HG02759 (cell line): ENCODE data around the gene SLC25A19.

Experiments
- ATAC-seq: cut with Tn5 transposase; IDR thresholded peaks from one replicate; pipeline ENCODE4 v1.9.1; 2021; ENCODE audit warnings: mild to moderate bottlenecking, moderate library complexity; ENCODE audit not compliant: unreplicated experiment

SLC25A19 gene

DNA sequence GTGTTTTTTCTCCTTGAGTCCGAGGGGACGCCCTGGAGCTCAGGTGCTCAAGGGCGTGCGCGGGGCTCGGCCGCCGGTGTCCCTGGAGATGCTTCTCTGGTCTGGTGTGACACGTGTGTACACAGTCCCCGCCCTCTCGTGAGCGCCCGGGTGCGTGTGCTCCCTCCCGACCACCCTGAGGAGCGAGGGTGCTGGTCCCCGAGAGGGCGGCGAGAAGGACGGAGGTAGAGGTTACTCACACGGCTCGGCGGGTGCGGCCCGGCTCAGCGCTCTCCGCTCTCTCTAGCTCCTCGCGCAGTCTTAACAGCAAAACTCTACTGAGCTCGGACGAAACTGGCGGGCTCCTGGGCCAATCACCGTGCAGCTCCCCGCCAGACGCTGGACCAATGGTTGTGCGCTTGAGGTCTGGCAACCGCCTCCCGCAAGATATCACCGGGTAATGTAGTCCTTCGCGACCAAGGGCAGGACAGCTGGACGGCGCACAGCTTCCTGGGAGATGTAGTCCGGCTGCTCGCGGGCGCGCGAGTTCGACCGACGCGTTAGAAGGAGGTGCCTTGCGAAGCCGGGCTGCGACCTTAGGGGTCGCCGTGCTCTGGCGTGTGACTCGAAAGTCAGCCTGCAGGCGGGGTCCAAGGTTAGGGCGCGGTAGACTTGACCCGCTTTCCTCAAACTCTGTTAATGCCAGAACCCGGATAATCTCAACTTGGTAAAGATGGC, at the start of gene SLC25A19:
SLC25A19 (minus strand) TSS at position 319 of the 717 bp plus-strand sequence. CDS start 2,669 bp downstream, outside the sequence.
- ATAC-seq = peak; percentile 91

DNA sequence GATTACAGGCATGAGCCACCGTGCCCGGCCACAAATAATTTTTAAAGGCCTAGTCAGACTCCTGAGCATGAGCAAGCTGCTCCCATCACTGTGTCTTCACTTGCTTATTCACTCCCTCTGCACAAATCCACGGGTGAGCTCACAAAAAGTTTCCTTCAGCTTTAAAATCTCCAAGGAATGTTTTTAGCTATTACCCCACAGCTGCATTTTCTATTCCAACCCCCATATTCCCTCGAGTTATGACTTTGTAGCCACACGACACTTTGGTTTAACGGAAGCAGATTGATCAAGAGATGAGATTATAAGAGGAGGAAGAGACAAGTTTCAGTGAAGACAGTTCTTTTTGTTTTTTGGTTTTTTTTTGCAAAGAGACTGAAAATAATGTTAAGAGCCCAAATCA, 49.1 kb upstream of the SLC25A19 start:
- ATAC-seq = no peak

DNA sequence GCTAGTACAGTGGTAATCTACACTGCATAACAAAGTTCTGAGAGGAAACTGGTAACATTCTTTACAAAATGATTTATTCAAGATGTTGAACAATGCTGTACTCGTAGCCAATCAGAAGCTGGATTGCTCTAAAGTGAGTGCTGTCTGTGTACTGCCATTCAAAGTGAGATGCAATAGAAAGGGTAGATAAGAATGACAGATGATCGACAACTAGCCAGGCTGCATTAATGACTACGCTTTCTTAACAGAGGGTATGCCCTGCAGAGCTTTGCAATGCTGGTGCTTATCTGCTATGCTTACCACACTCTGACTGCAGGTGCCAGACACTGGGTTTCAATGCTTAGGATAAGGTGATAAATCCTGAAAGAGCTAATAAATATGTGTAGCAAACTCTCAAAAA, 46.1 kb upstream of the SLC25A19 start:
- ATAC-seq = no peak

DNA sequence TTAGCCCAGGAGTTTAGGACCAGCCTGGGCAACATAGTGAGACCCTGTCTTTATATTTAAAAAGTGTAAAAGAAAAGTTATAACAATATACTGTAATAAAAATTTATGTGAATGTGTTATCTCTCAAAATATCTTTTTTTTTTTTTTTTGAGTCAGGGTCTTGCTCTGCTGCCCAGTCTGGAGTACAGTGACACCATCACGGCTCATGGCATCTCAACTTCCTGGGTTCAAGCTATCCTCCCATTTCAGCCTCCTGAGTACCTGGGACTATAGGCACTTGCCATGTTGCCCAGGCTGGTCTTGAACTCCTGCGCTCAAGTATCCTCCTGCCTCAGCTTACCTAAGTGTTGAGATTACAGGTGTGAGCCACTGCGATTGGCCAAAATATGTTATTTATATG, 45.5 kb upstream of the SLC25A19 start:
- ATAC-seq = no peak

DNA sequence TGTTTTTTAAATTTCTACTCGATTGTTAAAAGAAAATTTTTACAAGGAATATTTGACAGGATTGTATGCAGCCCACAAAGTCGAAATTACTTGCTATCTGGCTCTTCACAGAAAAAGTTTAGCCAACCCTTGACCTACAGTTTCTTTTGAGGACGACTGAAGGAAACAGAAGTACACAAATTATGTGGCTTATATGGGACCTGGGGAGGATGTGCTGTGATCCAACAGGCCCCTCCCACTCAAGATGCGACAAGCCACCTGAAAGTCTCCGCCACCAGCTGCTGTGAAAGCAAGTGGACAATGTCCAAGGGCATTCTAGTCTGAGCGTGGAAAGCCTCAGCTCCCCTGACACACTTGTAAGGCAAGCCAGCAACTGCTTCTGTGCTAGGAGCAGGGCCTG, 42.4 kb upstream of the SLC25A19 start:
- no peak for ATAC-seq

DNA sequence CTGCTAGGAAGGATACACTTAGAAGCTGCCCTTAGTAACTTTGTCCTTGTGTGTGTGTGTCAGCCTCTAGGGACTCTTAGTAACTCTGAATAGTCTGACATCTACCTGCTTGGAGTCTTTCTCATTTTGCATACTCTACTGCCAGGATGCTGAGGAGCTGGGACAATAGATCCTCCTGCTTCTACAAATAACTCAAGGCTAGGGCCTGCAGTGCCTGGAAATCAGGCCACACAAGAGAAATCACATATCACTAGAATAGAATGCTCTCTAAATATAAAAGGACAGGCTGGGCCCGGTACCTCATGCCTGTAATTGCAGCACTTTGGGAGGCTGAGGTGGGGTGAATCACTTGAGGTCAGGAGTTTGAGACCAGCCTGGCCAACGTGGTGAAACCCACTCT, 38.5 kb upstream of the SLC25A19 start:
- ATAC-seq = no peak

DNA sequence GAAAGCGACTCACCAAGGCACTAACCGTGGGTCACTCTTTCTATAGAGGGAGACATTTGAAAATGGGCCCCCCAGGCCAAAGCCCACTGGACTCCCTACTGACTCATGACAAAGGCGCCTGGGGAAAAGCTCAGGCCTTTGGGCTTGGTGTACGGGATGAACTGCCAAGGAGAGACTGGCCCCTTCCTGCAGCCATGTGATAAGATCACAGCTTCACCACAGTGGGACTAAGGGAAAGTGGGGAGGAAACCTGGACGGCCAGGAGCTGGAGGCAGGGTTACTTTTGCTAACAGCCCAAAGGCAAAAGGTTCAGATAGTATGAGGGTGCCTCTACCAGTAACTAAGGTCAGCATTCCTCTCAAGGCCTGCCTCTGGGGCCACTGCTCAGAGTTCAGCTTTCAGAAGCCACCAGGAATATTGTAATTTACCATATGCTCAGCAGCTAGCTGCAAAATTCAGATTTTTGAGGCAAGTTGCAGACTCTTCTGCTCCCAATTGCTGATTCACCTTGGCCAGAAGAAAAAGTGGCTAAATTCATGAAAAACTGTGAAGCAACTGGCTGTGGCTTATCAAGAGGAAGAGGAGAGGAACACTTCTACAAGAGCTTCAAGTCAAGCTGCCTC, 37.1 kb upstream of the SLC25A19 start:
- ATAC-seq = no peak

DNA sequence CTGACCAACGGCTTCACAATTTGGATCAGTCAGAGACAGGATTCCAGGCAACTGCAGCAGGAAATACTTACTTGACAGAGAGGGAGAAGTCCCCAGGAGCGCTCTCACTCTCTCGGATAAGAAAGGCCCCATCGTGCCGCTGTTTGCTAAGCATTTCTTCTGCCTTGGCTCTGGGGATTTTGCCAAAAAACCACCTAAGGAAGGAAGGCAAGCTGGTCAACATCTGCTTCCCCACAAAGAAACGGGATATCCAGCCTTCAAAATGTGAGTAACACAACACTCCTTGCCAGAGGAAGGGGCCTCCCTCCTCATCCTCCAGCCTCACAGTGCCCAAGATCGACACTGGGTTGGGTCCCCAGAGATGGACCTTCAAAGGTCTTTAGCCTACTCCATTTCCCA, 36.6 kb upstream of the SLC25A19 start:
- no peak for ATAC-seq

DNA sequence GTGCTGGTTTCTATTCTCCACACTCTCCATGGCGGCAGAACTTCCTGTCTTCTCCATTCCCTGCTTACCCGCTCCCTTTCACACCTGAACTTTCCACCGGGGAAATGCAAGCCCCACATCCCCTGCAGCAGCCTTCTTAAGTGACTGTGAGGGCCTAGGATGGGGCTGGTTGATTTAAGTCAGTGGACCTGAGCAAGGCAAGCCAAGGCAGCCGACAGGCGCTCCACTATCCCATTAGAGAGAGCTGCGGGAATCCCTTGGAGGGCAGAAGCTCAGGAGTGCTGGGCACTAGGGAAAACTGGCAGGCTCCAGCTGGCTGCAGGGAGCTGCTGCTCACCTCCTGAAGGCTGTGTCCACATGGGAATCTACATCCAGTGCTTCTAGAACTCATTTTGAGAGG, 36.1 kb upstream of the SLC25A19 start:
- ATAC-seq = no peak

DNA sequence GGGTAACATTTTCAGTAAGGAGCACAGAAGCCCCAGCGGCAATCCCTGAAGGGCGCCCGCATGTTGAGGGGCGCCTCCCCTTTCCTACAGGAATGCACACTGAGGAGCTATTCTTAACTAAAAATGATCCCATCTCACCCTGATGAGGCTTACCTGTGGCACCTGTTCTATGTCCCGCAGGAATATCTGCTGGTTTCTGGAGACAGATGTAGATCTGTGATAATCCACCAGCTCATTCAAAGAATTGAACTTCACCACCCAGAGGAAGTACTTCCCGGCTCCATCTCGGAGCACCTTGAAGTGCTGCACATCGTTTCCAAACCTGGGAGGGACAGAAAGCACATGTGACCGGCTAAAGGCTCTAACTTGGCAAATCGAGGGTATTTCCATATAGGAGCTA, 32.3 kb upstream of the SLC25A19 start:
- no peak for ATAC-seq

DNA sequence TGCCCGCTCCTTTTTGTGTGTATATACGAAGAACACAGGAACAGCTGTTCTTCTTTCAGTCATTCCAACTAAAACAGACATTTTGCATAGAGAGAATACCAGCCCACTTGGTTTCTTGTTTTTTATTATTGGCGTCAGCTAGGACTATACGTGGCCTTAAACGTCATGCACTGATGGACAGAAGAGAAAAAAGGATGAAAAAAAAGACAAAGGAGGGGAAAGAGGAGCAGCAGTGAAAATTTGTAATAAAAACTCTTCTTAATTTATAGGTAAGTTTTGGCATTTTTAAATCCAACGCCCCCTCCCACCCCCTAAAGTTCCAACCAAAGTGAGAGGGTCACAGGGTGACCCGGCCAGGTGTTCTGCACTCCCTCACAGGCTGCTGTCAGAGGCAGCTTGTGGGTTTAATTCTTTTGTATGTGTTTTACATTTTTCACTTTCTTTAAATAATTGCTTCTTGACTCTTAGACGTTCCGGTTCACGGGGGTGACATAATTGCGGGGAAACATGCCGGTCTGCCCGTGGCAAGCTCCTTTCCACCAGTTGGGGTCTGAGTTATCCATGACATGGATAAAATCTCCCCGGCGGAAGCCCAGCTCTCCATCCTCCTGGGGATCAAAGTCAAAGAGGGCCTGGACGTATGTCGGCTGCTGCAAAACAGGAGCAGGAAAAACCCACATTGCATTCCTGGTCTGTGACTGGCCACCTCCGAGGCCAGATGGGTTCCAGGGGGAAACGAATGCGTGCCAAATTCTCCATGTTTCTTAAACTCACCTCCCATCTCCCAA, 30.9 kb upstream of the SLC25A19 start:
- peak; percentile 66 for ATAC-seq

DNA sequence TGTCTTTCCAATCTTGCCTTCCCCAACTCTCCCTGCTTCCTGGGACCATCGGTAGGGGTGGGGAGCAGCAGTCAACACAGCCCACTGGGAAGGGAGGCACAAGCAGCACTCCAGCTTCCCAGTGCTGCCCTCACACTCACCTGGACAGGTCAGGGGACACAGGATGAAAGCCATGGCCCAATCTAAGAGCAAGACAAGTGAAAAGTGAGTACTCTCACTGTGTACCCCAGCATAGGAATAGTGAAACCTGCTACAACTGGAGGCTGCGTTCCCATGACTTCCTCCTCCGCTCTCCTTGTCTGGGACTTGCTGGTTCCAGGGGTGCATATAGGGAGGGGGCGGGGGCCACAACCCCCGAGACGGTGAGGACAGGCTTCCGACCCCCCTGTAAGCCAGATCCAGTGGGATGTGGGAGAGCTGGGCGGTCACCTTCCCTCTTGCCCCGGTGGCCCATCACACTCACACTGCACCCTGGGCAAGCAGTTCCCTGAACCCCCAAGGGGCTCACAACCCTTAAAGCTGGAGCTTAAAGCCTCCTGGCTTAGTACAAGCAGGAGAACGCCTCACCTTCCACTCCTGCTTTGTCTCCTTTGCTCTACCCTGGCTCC, 29.5 kb upstream of the SLC25A19 start:
- ATAC-seq = no peak

DNA sequence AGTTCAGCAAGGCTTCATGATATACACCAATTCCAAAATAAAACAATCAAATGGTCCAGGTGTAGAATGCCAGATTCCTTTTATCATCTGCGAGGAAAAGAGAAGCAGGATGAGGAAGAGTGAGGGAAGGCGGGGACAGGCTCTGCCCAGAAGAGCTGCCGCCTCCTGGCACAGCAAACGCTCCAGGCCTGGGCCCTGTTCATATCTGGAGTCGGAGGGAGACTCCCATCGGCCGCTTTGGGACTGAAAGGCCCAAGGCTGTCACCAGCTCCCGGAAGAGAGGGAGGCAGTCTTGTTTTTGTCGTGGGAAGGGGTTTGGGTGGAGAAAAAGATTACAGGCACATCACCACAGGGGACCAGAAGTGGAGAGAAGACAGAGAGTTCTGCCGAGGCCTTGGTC, 29.0 kb upstream of the SLC25A19 start:
- no peak for ATAC-seq

DNA sequence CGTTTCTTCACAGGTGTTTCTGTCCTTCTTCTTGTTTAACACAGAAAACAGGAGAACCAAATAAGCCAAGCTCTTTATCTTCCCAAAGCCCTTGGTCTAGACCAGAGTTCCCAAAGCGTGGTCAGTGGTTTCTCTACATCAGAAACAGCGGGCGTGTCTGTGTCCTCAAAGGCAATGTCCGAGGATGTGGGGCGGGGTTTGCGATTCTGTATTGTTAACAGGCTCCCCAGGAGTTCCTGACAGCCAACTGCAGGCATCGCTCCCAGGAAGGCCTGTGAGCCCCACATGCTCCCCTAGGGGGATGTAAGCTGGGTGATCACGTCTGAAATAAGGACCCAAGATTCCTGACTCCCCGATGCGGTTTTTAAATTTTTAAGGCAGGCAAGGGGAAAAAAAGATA, 28.4 kb upstream of the SLC25A19 start:
- ATAC-seq = no peak

DNA sequence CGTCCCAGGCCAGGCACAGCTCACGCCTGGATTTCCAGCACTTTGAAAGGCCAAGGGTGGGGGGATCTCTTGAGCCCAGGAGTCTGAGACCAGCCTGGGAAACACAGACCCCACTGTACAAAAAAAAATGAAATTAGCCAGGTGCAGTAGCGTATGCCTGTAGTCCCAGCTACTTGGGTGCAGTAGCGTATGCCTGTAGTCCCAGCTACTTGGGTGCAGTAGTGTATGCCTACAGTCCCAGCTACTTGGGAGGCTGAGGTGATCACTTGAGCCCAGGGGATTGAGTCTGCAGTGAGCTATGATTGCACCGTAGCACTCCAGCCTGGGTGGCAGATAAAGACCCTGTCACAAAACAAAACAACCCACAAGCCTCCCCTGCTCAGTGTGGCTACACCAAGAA, 27.0 kb upstream of the SLC25A19 start:
- ATAC-seq = no peak

DNA sequence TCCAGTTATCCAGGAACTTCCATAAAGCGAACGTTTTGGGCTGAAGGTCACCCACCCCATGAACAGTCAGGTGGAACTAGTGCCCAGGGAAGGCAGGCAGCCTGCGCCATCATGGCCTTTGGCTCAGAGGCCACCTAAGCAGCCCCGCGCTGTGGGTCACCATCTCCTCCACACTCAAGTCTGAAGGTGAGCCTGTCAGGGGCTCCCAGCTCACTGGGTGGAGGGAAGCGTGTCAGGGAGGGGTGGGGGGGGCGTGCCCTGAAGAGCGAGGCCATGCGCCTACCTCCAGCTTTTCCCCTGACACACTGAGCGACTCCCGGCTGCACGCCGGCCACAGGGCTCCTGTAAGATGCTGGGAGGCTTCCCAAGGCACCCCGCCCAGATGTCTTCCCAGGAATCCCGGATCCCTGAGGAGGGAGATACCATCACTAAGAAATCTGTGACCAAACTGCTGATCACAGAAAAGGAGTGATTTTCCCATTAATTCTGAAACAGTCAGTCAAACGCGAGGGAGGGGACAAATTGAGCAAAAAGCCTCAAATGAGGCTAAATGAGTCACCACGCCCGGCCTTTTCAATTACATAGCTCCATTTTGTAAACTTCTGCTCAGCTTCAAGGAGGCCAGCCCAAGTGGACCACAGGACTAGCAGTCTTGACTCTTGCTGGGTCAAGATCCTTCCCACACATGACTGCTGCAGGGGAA, 26.5 kb upstream of the SLC25A19 start:
- ATAC-seq = no peak

DNA sequence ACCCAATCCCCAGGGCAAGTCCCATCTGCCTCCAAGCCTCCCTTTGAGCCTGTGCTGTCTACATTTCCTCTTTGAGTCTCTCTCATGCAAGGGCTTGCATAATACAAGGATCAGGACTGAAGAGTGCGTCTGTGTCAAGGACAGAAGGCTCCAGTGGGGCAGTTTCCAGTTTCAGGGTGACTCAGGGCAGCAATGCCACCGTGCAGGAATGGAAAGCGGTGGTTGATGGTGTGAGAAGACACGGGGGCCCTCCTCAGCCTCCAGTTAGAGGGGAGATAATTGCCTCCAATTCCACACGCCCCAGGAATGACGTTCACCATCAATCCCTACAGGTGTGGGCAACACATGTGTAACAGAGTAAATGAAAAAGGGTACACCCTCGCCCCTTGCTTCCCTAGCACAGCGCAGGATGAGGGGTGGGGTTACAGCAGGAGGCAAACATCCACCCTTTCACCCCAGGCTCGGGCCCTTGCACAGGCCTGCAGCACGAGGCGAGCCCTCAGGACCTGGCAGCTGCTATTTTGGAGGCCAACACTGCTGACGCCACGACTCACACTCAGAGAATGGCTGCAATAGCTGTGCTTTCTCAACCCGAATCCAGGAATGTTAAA, 24.8 kb upstream of the SLC25A19 start:
- ATAC-seq = peak; percentile 55

DNA sequence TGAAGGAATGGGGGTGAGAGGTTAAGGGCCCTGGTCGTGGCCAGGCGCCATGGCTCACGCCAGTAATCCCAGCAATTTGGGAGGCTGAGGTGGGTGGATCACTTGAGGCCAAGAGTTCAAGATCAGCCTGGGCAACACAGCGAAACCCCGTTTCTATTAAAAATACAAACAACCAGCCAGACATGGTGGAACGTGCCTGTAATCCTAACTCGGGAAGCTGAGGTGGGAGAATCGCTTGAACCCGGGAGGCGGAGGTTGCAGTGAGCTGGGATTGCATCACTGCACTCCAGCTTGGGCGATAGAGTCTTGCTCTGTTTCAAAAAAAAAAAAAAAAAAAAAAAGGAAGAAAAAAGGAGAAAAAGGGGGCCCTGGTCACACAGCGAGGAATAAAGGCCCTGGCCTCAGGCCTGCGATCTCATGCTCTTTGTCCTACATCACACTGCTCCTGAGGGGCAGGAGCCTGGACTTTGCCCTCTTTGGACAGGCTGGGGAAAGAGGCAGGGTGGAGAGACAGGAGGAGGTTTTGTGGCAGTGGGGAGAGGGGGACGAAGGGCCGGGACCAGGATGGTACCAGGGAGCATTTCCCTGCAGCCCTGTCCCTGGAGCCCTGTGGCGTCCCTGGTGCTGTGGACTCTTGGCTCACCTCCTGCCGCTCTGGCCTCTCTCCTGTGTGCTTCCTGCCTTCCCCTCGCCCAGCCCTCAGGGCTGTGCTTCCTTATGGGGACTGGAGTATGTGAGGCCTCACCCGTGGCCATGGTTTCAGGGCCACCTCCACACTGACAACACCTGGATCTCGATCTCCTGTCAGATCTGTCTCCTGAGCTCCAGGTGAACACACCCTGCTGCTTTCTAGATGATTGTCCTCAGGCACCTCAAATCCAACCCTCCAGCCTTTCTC, 19.7 kb upstream of the SLC25A19 start:
- ATAC-seq = no peak

DNA sequence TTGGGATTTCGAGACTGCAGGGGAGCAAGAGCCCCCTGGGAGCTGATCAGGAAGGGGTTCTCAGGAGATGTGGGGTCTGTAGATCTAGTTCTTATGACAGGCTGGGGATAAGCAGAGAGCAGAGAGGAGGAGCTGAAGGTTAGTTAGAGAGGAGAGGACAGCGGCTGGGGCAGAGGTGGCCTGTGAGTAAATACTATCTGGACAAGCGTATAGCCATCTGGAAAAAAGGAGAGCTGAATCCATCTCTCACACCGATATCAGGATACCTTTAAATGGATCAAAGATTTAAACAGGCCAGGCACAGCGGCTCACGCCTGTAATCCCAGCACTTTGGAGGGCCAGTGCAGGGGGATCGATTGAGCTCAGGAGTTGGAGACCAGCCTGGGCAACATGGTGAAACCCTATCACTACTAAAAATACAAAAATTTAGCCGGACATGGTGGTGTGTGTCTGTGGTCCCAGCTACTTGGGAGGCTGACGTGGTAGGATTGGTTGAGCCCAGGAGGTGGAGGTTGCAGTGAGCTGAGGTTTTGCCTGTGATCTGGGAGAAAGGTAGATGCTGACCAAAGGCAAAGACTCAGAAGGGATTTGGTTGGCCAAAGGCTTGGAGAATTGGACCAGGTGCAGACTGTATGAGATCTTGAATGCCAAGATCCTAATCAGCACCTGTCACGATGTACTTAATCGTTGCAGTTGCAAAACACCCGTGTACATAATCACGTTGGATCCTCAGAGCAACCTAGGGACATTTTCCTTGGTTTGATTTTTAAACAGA, 18.9 kb upstream of the SLC25A19 start:
- ATAC-seq = no peak
